Measurements from ENCODE around the gene EIF3I. TPM values are rescaled to one million over a fixed set of nuclear protein-coding genes. Genes with fewer than 3 reads are reported as not detected.

The EIF3I gene
- total RNA-seq, 1 donor from 2014 or later = 184 TPM

DNA sequence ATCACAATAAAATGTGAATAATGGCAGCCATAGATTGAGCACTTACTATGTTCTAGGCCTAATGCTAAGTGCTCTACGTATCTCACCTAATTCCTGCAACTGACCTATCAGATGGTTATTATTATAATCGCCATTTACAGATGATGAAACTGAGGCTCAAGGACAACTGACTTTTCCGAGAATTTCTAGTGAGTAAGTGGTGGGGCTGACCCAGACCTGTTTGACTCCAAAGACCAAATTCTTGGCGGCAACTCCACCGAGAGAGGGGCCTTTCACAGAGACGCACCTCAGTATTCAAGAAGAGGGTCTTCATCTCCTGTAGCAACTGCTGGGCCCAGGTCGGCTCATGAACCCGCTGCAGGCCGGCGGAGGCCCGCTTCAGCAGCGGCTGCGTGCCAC, 627 bp upstream of the EIF3I start:
- no peak for FAIRE-seq
- Mint-ChIP-seq H3K4me1 (ENCODE audit: low read depth, unreplicated experiment) (peaks cover 12% of the 10 kb centered on the region), H3K27ac (ENCODE audit: unreplicated experiment) (peak overlapping the region; percentile 88), H3K4me3 (ENCODE audit: unreplicated experiment) (peak overlapping the region; percentile 98), H3K9me3 (ENCODE audit: unreplicated experiment) (no peaks in the 10 kb centered on the region), H3K27me3 (ENCODE audit: low read depth, unreplicated experiment) (no peaks in the 10 kb centered on the region), H3K36me3 (ENCODE audit: low read depth, unreplicated experiment) (peaks cover 21% of the 10 kb centered on the region)
- Histone ChIP-seq H3K9me3 (ENCODE audit: insufficient read depth, low read depth, low read length) (no peaks in the 10 kb centered on the region), H3K36me3 (ENCODE audit: insufficient read depth, low read length) (peaks cover 24% of the 10 kb centered on the region), H3K4me2 (ENCODE audit: low read length) (peak overlapping the region; percentile 97), H3K27ac (ENCODE audit: low read depth, low read length) (peak overlapping the region; percentile 97), H2AFZ (ENCODE audit: low read depth, low read length) (peak overlapping the region; percentile 79), H4K20me1 (ENCODE audit: insufficient read depth, low read length) (peaks cover 8% of the 10 kb centered on the region), H3K4me3 (ENCODE audit: insufficient read depth, low read depth, low read length) (peak overlapping the region; percentile 98), H3K79me2 (ENCODE audit: insufficient read depth, low read length) (peaks cover 56% of the 10 kb centered on the region), H3K9ac (ENCODE audit: low read length) (peak overlapping the region; percentile 100), H3K4me1 (ENCODE audit: insufficient read depth, low read length) (peaks cover 19% of the 10 kb centered on the region), H3K27me3 (ENCODE audit: insufficient read depth, low read length) (no peaks in the 10 kb centered on the region)
- TF ChIP-seq EZH2 (IDR thresholded peaks at IDR 0.05; ENCODE audit: insufficient read depth, low read length) = no peak
- TF ChIP-seq, protein P1, sequence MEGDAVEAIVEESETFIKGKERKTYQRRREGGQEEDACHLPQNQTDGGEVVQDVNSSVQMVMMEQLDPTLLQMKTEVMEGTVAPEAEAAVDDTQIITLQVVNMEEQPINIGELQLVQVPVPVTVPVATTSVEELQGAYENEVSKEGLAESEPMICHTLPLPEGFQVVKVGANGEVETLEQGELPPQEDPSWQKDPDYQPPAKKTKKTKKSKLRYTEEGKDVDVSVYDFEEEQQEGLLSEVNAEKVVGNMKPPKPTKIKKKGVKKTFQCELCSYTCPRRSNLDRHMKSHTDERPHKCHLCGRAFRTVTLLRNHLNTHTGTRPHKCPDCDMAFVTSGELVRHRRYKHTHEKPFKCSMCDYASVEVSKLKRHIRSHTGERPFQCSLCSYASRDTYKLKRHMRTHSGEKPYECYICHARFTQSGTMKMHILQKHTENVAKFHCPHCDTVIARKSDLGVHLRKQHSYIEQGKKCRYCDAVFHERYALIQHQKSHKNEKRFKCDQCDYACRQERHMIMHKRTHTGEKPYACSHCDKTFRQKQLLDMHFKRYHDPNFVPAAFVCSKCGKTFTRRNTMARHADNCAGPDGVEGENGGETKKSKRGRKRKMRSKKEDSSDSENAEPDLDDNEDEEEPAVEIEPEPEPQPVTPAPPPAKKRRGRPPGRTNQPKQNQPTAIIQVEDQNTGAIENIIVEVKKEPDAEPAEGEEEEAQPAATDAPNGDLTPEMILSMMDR (IDR thresholded peaks at IDR 0.05; ENCODE audit: insufficient read depth, low read depth, low read length) = no peak
- DNase-seq (ENCODE audit: low read depth) = no peak

DNA sequence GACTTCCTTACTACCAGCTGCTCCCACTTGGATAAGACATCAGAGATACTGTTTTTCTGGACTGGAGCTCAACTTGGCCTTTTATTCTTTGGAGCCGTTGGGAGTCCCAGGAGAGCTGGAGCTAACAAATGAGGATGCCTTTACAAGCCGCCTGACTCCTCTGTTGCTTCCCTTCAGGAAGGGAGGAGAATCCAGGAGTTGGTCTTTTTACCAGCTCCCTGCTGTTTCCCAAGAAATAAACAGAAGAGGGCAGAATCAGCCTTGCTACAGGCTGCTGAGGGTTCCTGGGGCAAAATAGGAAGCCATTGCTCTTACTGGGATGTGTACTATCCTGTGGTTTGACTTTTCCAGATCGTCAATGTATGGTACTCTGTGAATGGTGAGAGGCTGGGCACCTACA, 1.5 kb downstream of the EIF3I start:
- Histone ChIP-seq H4K20me1 (ENCODE audit: insufficient read depth, low read length) (peaks cover 16% of the 10 kb centered on the region), H3K27ac (ENCODE audit: low read depth, low read length) (no peak overlapping the region), H3K4me2 (ENCODE audit: low read length) (peak overlapping the region; percentile 97), H3K27me3 (ENCODE audit: insufficient read depth, low read length) (no peaks in the 10 kb centered on the region), H3K79me2 (ENCODE audit: insufficient read depth, low read length) (peaks cover 56% of the 10 kb centered on the region), H3K4me3 (ENCODE audit: insufficient read depth, low read depth, low read length) (peak overlapping the region; percentile 3), H3K9ac (ENCODE audit: low read length) (peak overlapping the region; percentile 100), H2AFZ (ENCODE audit: low read depth, low read length) (no peak overlapping the region), H3K36me3 (ENCODE audit: insufficient read depth, low read length) (peaks cover 31% of the 10 kb centered on the region), H3K4me1 (ENCODE audit: insufficient read depth, low read length) (peaks cover 19% of the 10 kb centered on the region), H3K9me3 (ENCODE audit: insufficient read depth, low read depth, low read length) (no peaks in the 10 kb centered on the region)
- no peaks in the 10 kb centered on the region for H3K27me3 Mint-ChIP-seq (ENCODE audit: low read depth, unreplicated experiment)
- peaks cover 12% of the 10 kb centered on the region for H3K4me1 Mint-ChIP-seq (ENCODE audit: low read depth, unreplicated experiment)
- FAIRE-seq = no peak
- H3K9me3 Mint-ChIP-seq (ENCODE audit: unreplicated experiment) = no peaks in the 10 kb centered on the region
- DNase-seq (ENCODE audit: low read depth) = no peak
- H3K27ac Mint-ChIP-seq (ENCODE audit: unreplicated experiment) = peak overlapping the region; percentile 87
- peaks cover 26% of the 10 kb centered on the region for H3K36me3 Mint-ChIP-seq (ENCODE audit: low read depth, unreplicated experiment)
- TF ChIP-seq, protein P1 (IDR thresholded peaks at IDR 0.05; ENCODE audit: insufficient read depth, low read depth, low read length) = no peak
- no peak for TF ChIP-seq EZH2 (IDR thresholded peaks at IDR 0.05; ENCODE audit: insufficient read depth, low read length)
- H3K4me3 Mint-ChIP-seq (ENCODE audit: unreplicated experiment) = peak overlapping the region; percentile 98

DNA sequence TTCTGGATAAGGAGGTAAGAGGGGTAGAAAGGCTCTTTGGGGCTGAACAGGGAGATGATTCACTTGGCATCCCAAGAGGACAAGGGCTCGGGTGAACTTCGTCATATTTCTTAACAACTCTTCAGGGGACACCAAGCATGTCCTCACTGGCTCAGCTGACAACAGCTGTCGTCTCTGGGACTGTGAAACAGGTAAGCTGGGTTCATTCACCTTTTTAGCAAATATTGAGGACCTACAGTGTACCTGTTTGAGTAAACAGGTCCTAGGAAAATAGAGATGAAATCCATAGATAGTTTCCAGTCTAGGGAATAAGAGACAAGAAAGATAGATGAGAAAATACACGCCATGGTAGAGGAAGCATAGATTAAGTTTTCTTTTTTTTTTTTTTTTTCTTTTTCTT, 2.1 kb downstream of the EIF3I start:
- H3K9ac ChIP-seq (ENCODE audit: low read length) = peak overlapping the region; percentile 100
- no peak for FAIRE-seq
- TF ChIP-seq, protein P1 (IDR thresholded peaks at IDR 0.05; ENCODE audit: insufficient read depth, low read depth, low read length) = no peak
- TF ChIP-seq EZH2 (IDR thresholded peaks at IDR 0.05; ENCODE audit: insufficient read depth, low read length) = no peak

More for the DNA sequence above, 2.1 kb downstream of the EIF3I start:
- H3K27ac Mint-ChIP-seq (ENCODE audit: unreplicated experiment) = no peak overlapping the region
- peaks cover 11% of the 10 kb centered on the region for H3K4me1 Mint-ChIP-seq (ENCODE audit: low read depth, unreplicated experiment)
- H2AFZ ChIP-seq (ENCODE audit: low read depth, low read length) = no peak overlapping the region
- DNase-seq (ENCODE audit: low read depth) = no peak
- H3K27ac ChIP-seq (ENCODE audit: low read depth, low read length) = no peak overlapping the region
- peaks cover 28% of the 10 kb centered on the region for H3K36me3 Mint-ChIP-seq (ENCODE audit: low read depth, unreplicated experiment)
- H3K79me2 ChIP-seq (ENCODE audit: insufficient read depth, low read length) = peaks cover 53% of the 10 kb centered on the region
- H3K9me3 Mint-ChIP-seq (ENCODE audit: unreplicated experiment) = no peaks in the 10 kb centered on the region
- no peaks in the 10 kb centered on the region for H3K9me3 ChIP-seq (ENCODE audit: insufficient read depth, low read depth, low read length)
- peaks cover 16% of the 10 kb centered on the region for H4K20me1 ChIP-seq (ENCODE audit: insufficient read depth, low read length)
- peak overlapping the region; percentile 97 for H3K4me2 ChIP-seq (ENCODE audit: low read length)
- H3K36me3 ChIP-seq (ENCODE audit: insufficient read depth, low read length) = peaks cover 33% of the 10 kb centered on the region
- H3K4me3 Mint-ChIP-seq (ENCODE audit: unreplicated experiment) = peak overlapping the region; percentile 98
- H3K4me3 ChIP-seq (ENCODE audit: insufficient read depth, low read depth, low read length) = no peak overlapping the region
- H3K27me3 ChIP-seq (ENCODE audit: insufficient read depth, low read length) = no peaks in the 10 kb centered on the region
- peaks cover 19% of the 10 kb centered on the region for H3K4me1 ChIP-seq (ENCODE audit: insufficient read depth, low read length)
- no peaks in the 10 kb centered on the region for H3K27me3 Mint-ChIP-seq (ENCODE audit: low read depth, unreplicated experiment)
